Measurements from ENCODE around the gene INSIG1. TPM values are rescaled to one million over a fixed set of nuclear protein-coding genes. Genes with fewer than 3 reads are reported as not detected.

The INSIG1 gene
- total RNA-seq, 1 donor: 79.6 TPM

DNA sequence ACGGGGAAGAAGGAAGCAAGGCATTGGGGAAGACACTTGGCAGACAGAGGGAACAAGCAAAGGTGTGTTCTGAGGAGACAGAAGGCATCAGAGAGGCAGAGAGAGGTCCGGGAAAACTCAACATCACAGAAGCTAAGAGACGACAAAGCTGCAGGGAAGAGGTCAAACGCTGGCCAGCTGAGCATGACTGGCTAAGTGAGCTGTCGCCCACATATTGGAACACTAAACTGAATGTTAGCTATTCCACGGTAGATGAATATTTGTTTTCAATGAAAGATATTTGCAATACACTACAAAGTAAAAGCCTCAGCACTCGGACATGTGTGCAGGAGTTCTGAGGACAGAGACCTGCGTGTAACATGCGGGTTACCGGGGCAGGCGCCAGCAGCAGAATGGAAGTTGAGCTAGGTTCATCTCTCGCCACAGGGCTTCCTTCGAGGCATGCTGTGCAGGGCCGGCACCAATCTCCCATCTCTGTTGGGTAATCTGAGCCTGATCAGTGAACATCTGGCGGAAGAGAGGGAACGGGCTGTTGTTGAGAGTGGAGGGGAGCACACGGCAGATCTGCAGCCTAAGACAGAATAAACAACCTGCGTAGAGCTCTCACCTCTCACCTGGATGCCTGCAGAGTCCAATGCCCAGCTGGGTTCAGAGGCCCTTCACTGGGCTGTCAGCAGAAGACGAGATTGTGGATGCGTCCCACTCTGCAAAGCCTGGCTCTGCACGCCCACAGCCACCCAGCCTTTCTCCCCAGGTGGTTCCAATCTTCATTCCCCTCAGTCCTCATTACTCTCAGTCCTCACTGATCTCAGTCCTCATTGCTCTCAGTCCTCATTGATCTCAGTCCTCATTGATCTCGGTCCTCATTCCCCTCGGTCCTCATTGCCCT lies 35.9 kb downstream of the INSIG1 start:
- no peak overlapping the region for H3K4me3 ChIP-seq (ENCODE audit: low read depth, low read length)
- TF ChIP-seq, protein P1, sequence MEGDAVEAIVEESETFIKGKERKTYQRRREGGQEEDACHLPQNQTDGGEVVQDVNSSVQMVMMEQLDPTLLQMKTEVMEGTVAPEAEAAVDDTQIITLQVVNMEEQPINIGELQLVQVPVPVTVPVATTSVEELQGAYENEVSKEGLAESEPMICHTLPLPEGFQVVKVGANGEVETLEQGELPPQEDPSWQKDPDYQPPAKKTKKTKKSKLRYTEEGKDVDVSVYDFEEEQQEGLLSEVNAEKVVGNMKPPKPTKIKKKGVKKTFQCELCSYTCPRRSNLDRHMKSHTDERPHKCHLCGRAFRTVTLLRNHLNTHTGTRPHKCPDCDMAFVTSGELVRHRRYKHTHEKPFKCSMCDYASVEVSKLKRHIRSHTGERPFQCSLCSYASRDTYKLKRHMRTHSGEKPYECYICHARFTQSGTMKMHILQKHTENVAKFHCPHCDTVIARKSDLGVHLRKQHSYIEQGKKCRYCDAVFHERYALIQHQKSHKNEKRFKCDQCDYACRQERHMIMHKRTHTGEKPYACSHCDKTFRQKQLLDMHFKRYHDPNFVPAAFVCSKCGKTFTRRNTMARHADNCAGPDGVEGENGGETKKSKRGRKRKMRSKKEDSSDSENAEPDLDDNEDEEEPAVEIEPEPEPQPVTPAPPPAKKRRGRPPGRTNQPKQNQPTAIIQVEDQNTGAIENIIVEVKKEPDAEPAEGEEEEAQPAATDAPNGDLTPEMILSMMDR (IDR thresholded peaks at IDR 0.05; ENCODE audit: insufficient read depth, low read length): no peak
- no peak for DNase-seq (ENCODE audit: low read depth)

DNA sequence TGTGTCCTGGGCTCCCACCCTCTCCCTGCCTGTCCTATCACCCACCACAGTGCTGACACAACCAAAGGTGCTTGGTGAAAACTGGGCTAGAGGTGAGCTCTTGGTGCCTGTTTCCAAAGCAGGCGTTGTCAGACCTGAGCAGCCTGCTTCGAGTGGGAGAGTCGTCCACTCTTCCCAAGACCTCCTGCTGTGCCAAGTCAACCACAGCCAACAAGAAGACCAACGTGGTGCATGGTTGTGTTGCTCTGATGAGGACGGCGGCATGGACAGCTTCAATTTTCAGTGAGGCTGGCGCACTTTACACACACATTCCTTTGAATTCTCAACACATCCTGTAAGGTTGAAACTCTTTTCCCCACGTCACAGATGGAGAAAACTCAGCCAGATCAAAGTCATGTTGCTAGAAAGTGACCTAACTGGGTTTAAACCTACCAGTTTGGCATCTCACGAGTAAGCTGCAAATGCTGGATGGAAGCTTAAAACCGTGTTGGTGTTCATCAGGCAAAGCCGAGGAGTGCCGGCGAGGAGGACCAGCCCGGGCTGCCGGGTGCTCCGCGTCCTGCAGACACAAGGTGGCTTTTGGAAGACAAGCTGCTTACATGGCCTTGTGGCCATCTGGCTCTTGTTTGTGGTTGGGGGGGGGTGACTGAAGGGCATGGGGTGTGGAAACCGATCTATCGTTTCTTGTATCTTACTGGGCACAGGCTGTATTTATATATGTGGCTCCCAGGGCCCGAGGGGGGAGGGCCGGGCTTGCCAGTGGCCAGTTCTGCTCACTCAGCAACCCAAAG lies 39.3 kb downstream of the INSIG1 start:
- TF ChIP-seq, protein P1 (IDR thresholded peaks at IDR 0.05; ENCODE audit: insufficient read depth, low read length): no peak
- no peak for DNase-seq (ENCODE audit: low read depth)

DNA sequence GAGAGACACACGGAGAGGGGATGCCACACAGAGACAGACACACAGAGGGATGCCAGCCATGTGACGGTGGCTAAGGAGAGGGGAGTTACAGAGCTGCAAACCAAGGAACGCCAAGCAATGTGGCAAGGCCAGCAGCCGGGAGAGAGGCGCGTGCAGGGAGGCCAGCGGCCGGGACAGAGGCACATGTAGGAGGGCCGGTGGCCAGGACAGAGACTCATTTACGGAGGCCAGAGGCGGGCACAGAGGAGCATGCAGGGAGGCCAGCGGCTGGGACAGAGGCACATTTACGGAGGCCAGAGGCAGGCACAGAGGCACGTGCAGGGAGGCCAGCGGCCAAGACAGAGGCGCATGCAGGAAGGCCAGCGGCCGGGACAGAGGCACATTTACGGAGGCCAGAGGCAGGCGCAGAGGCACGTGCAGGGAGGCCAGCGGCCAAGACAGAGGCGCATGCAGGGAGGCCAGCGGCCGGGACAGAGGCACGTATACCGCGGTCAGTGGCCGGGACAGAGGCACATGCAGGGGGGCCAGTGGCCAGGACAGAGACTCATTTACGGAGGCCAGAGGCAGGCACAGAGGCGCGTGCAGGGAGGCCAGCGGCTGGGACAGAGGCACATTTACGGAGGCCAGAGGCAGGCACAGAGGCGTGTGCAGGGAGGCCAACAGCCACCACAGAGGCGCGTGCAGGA lies 40.4 kb downstream of the INSIG1 start:
- TF ChIP-seq, protein P1 (IDR thresholded peaks at IDR 0.05; ENCODE audit: insufficient read depth, low read length): no peak
- DNase-seq (ENCODE audit: low read depth): no peak

More for the DNA sequence above, 39.3 kb downstream of the INSIG1 start:
- no peak overlapping the region for H3K4me3 ChIP-seq (ENCODE audit: low read depth, low read length)

DNA sequence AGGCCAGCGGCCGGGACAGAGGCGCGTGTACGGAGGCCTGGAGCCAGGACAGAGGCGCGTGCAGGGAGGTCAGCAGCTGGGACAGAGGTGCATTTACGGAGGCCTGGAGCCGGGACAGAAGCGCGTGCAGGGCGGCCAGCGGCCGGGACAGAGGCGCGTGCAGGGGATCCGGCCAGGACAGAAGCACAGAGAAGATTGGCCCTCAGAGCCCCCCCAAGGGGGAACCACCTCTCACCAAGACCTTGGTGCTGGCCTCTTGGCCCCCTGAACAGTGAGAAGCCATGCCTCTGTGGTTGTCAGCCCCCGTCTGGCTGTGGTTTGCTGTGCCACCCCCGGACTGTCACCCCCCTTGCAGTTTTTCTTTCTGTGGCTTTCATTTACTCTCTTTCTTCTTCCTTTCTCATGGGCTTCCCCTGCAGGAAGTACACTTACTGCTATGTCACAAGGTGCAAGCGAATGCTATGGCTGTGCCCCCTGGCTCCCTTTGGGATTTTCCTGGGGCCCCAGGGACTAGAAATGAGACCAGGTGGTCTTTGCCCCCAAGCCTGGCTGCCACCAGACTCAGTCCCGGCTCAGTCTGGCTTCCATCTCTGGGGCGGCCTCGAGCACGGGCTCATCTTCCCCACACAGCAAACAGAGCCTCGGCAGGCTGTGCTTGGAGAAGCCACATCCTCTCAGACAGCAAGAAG lies 41.1 kb downstream of the INSIG1 start:
- H3K4me3 ChIP-seq (ENCODE audit: low read depth, low read length): no peak overlapping the region
- no peak for DNase-seq (ENCODE audit: low read depth)
- TF ChIP-seq, protein P1 (IDR thresholded peaks at IDR 0.05; ENCODE audit: insufficient read depth, low read length): no peak

More for the DNA sequence above, 40.4 kb downstream of the INSIG1 start:
- H3K4me3 ChIP-seq (ENCODE audit: low read depth, low read length): no peak overlapping the region

DNA sequence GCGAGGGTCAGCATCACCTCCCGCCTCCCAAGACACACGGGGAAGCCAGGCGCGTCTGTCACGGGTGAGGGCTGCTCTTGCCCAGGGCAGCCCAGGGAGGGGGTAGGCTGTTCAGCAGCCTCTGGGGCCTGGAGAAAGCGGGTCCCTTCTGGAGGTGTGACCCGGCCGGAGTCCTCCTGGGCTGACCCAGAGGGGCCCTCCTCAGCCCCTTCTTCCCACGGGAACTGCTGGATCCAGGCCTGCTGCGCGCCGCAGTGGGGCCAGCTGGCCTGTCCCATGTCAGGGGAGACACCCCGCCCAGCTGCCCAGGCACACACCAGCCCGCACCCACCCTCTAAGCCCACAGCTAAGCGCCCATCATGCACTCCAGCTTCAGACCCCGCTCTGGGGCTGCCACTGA lies 41.8 kb downstream of the INSIG1 start:
- DNase-seq (ENCODE audit: low read depth): no peak
- TF ChIP-seq, protein P1 (IDR thresholded peaks at IDR 0.05; ENCODE audit: insufficient read depth, low read length): no peak
- H3K4me3 ChIP-seq (ENCODE audit: low read depth, low read length): no peak overlapping the region

DNA sequence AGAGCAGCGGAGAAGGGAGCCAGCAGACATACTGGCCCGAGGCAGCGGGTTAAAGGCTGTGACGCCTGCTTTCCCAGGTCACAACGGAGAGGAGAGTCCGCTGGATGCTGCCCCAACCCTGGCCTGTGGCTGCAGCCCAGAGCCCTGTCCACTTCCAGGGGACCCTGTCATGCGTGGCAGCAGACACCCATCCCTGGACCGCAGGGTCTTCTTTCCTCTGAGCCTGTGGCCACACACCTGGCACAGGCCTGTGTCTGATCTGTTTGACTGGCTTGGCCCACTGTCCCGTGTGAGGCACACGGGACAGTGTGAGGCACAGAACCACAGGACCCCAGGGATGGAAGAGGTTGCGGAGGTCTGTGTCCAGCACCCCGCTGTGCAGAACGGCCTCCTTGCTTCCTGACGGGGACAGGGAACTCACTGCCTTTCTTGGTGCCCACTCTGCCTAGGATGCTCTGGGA lies 42.4 kb downstream of the INSIG1 start:
- TF ChIP-seq, protein P1 (IDR thresholded peaks at IDR 0.05; ENCODE audit: insufficient read depth, low read length): no peak
- no peak overlapping the region for H3K4me3 ChIP-seq (ENCODE audit: low read depth, low read length)
- DNase-seq (ENCODE audit: low read depth): no peak
